A673 (cell line): Measurements from ENCODE around the gene ANKRD44.

Source experiments
- EZH2 ChIP-seq: fragments of 200-600 bp; sonication (generic); IDR thresholded peaks from 2 replicates; pipeline ENCODE4 v1.6.1; 2017; ENCODE audit warnings: borderline replicate concordance, low read depth, mild to moderate bottlenecking, mixed read lengths, antibody characterized with exemption, low read length; ENCODE audit not compliant: poor library complexity, severe bottlenecking
- TF ChIP-seq, protein P1 (sequence below): fragments of 300-800, 200-600 bp; sonication (generic); conservative IDR thresholded peaks from 2 replicates; pipeline ENCODE4 v1.5.1; 2017; ENCODE audit warnings: low read depth, mild to moderate bottlenecking, antibody characterized with exemption, low read length, moderate library complexity, mixed read lengths

DNA sequence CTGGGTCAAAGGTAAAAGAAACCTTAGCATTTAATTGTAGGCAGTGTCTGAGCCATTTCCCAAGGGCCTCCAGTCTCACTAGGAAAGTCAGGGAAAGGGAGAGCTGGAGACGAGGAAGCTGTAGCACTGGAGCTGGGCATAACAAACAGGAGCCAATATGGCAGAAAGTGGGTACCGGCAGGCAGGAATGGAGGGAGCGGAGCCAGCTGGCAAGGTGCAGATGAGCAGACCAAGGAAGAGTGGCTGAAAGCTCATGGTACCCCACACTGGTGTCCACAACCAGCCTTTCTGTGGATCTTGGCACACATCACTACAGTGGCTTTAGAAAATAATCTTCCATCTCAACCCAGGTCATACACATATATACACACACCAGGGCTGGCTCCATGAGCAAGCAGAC is 40.0 kb downstream of the ANKRD44 start:
- TF ChIP-seq, protein P1, sequence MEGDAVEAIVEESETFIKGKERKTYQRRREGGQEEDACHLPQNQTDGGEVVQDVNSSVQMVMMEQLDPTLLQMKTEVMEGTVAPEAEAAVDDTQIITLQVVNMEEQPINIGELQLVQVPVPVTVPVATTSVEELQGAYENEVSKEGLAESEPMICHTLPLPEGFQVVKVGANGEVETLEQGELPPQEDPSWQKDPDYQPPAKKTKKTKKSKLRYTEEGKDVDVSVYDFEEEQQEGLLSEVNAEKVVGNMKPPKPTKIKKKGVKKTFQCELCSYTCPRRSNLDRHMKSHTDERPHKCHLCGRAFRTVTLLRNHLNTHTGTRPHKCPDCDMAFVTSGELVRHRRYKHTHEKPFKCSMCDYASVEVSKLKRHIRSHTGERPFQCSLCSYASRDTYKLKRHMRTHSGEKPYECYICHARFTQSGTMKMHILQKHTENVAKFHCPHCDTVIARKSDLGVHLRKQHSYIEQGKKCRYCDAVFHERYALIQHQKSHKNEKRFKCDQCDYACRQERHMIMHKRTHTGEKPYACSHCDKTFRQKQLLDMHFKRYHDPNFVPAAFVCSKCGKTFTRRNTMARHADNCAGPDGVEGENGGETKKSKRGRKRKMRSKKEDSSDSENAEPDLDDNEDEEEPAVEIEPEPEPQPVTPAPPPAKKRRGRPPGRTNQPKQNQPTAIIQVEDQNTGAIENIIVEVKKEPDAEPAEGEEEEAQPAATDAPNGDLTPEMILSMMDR, result no peak
- no peak for TF ChIP-seq EZH2
